NCI-H187 treated with DMSO at 0.1 percent for 48 hours (cell line): ENCODE data around the gene FAM222A.
"Not testable (repeated sequence)": the region's sequence is repeated elsewhere in the genome, so short reads cannot be mapped to it uniquely, and the experiment has no call there.

ENCODE experiments used
- DNase-seq: peaks from one replicate; lab custom pipeline; 2025; lab: John Stamatoyannopoulos, UW

The FAM222A gene

DNA sequence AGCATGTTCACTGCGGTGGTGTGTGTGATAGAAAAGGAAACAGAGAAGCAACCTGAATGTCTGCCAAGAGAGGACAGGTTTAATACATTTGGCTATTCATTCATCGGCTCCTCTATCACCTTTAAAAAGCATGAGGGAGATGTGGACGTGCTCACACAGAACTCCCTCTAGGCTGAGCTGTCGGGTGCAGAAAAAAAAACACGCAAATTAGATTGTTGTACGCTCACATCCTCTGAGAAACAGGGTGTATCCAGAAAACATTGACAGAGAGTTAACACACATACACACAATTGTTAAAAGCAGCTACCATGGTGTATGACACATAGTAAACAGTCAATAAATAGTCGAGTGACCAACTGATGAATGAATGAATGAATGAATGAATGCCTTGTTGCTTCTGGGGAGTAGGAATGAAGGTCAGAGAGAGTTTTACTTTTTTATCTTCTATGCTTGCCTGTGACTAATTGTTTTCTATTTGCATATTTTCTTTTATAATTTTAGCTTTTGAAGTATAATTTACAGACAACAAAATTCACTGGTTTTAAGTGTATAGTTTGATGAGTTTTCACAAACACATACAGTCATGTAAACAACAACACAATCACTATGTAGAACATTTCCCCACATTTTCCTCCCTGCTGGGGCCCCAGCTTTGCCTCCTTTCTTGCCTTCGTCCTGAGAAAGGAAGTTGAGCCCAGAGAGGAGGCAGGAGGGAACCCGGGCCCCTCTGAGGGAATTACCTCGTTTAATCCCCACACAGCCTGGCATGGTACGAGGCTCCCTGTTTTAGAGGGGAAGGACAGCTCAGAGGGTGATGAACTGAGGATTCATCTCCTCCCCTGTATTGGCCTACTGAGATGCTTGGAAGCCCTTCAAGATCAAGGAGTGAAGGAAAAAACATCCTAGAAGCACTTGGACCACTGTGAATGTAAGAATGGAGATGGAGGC is 19.7 kb upstream of the FAM222A start:
- DNase-seq = no peak

DNA sequence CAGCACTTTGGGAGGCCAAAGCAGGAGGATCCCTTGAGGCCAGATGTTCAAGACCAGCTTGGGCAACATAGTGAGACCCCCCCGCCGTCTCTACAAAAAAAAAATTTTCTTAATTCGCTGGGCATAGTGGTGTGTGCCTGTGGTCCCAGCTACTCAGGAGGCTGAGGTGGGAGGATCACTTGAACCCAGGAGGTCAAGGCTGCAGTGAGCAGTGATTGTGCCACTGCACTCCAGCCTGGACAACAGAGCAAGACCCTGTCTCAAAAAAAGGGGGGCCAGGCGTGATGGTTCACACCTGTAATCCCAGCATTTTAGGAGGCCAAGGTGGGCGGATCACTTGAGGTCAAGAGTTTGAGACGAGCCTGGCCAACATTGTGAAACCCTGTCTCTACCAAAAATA is 19.0 kb upstream of the FAM222A start:
- DNase-seq = not testable (repeated sequence)

- no peak for DNase-seq
Observed at GRCh38 chr12:109695416-109695815, 18.2 kb upstream of the FAM222A start.

- no peak for DNase-seq
Observed at GRCh38 chr12:109695961-109696461, 17.6 kb upstream of the FAM222A start.

- no peak for DNase-seq
Observed at GRCh38 chr12:109696485-109697269, 16.9 kb upstream of the FAM222A start.

DNA sequence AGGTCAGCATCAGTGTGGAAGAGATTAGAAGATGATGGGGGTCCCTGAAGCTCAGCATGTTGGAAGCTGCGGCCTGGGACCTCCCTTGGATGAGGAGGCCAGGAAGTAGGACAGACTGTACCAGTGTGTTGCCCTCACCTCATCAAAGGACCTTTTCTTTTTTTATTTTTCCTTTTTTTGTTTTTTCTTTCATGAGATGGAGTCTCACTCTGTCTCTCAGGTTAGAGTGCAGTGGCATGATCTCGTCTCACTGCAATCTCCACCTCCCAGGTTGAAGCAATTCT is 16.4 kb upstream of the FAM222A start:
- DNase-seq = no peak

DNA sequence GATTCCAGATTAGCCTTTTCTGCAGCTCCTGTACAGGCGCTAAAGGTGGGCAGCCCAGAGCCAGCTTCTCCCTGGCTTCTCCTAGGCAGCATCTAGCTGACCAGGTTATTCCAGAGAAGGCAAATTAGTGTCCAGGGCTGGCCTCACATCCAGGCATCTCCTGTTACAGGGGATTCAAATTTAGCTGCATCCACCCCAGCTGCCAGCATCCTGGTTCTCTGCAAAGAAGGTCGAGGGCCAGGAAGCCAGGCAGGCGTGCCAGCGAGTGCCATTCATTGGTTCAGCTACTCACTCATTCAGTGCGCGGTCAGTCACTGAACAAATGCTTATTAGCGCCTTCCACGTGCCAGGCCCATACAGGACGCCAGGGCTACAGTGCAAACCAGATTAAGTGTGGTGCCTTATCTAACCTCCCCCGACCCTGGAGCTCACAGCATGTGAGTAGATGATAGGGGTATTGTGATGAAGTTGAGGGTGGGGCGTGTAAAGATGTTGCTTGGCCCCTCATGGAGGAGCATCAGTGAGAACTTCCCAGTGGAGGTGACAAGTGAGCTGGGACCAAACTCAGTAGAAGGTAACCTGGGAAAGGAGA is 15.7 kb upstream of the FAM222A start:
- no peak for DNase-seq

- no peak for DNase-seq
Observed at GRCh38 chr12:109698820-109699219, 14.8 kb upstream of the FAM222A start.

DNA sequence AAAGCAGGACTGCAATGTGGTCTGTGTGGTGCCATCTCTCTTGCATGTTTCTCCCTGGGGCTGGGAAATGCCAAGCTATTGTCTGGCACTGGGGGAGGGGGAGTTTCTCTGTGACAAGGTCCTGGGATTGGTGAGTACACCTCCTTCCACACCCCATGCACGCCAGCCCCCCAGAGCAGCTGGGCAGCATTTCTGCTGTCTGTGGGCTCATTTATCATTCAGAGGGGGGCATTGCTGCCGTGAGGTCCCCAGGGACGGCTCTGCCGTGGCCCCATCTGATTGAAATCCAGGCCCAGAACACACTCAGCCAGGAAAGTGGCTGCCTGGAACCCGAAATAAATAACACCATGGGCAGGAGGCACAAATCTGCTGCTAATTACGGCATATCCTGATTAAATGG is 12.6 kb upstream of the FAM222A start:
- no peak for DNase-seq

GRCh38 chr12:109702111-109702841 is 11.3 kb upstream of the FAM222A start:
- DNase-seq = no peak

DNA sequence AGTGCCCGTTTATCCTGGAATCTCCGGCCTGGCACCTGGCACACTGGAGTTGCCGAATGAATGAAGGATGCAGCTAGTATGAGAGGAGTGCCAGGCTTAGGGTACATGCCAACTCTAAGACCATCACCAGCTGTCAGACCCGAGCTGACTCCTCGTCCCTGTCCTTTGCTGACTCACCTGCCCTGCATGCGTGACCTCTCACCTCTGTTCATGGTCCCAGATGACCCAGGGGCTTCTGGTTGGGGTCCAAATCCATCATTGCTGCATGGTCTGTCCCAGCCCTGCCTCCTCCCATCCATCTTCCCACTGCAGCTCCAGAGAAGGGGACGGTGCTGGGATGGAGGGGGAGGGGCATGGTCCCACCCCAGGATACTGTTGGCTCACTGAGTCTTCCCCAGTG is 9.9 kb upstream of the FAM222A start:
- no peak for DNase-seq

- no peak for DNase-seq
Observed at GRCh38 chr12:109704371-109705098, 9.1 kb upstream of the FAM222A start.

DNA sequence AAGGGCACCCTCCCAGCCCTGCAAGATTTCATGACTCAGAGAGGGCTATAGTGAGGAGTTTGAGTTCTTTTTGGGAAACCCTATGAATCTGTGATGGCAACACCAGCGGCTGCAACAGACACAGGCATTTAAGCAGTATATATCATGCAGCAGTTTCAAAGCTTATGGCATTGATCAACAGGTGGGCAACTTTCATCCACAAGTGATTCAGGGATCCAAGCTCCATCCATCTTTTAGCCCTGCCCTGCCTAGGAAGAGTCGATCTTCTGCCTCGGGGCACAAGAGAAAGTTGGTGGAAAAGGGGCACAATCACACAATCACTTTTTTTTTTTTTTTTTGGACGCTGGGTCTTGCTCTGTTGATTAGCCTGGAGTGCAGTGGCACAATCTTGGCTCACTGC is 8.3 kb upstream of the FAM222A start:
- DNase-seq = no peak

DNA sequence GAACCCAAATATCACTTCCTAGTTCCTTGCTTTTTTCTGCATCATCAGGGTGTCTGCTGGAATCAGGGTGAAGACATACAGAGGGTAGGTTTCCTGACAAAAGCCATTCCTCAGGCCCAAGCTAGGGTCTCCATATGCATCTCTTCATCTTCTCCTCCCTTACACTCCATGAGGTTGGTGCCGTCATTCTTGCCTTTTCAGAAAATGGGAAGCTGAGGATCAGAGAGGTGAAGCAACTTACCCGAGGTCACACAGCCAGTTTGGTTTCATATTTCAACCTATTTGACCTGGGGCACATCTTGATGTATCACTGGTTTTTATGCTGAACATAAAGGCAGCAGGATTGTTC is 7.3 kb upstream of the FAM222A start:
- no peak for DNase-seq

- DNase-seq = no peak
Observed at GRCh38 chr12:109706747-109707469, 6.7 kb upstream of the FAM222A start.

GRCh38 chr12:109707470-109707821 is 6.2 kb upstream of the FAM222A start:
- no peak for DNase-seq

GRCh38 chr12:109708939-109709338 is 4.7 kb upstream of the FAM222A start:
- no peak for DNase-seq

- no peak for DNase-seq
Observed at GRCh38 chr12:109709401-109709991, 4.1 kb upstream of the FAM222A start.

GRCh38 chr12:109710205-109710746 is 3.3 kb upstream of the FAM222A start:
- DNase-seq = no peak
